Right renal pelvis (tissue), 4 donors: ENCODE data around the gene H1-8. TPM values are rescaled to one million over a fixed set of nuclear protein-coding genes. Genes with fewer than 3 reads are reported as not detected.
"Not testable (repeated sequence)": the region's sequence is repeated elsewhere in the genome, so short reads cannot be mapped to it uniquely, and the experiment has no call there.

Source experiments
- DNase-seq, 4 donors: peaks; one replicate each; pipeline ENCODE4 v3.0.0-alpha.2; 2013; ENCODE audit warnings: low read depth in 4 of 4, low spot score in 3 of 4, missing footprints in 1 of 4
- polyA plus RNA-seq, 4 donors: library from polyadenylated mRNA; unstranded; fragments of 120-200 nt; gene quantifications; one replicate each; pipeline ENCODE4 v1.2.1, GENCODE V29; 2013; ENCODE audit not compliant: insufficient read length in 4 of 4

H1-8 gene
- polyA plus RNA-seq, 4 donors = not detected

- no peak for DNase-seq
Measured at GRCh38 chr3:129514563-129514962, 28.4 kb upstream of the H1-8 start.

GRCh38 chr3:129515108-129515820 is 27.7 kb upstream of the H1-8 start:
- not testable (repeated sequence) for DNase-seq

- not testable (repeated sequence) for DNase-seq
Measured at GRCh38 chr3:129515821-129516432, 27.0 kb upstream of the H1-8 start.

GRCh38 chr3:129517516-129517915 is 25.5 kb upstream of the H1-8 start:
- DNase-seq = no peak

- no peak for DNase-seq
Measured at GRCh38 chr3:129518038-129518561, 24.9 kb upstream of the H1-8 start.

- no peak for DNase-seq
Measured at GRCh38 chr3:129518581-129518980, 24.4 kb upstream of the H1-8 start.

- DNase-seq = no peak
Measured at GRCh38 chr3:129519449-129519848, 23.5 kb upstream of the H1-8 start.

- DNase-seq = no peak
Measured at GRCh38 chr3:129519896-129520715, 22.9 kb upstream of the H1-8 start.

GRCh38 chr3:129520960-129521359 is 22.0 kb upstream of the H1-8 start:
- DNase-seq = no peak

- no peak for DNase-seq
Measured at GRCh38 chr3:129521611-129522010, 21.4 kb upstream of the H1-8 start.

- DNase-seq = no peak
Measured at GRCh38 chr3:129522953-129523352, 20.0 kb upstream of the H1-8 start.

- no peak for DNase-seq
Measured at GRCh38 chr3:129524081-129524480, 18.9 kb upstream of the H1-8 start.

- no peak for DNase-seq
Measured at GRCh38 chr3:129525341-129525968, 17.5 kb upstream of the H1-8 start.

GRCh38 chr3:129526121-129526900 is 16.7 kb upstream of the H1-8 start:
- no peak for DNase-seq

GRCh38 chr3:129527262-129527661 is 15.7 kb upstream of the H1-8 start:
- no peak for DNase-seq

GRCh38 chr3:129528589-129529100 is 14.3 kb upstream of the H1-8 start, which contains the start of gene RHO:
Gene RHO (plus strand): TSS chr3:129528639. CDS start chr3:129528734, 95 bp downstream.
- no peak for DNase-seq

- no peak for DNase-seq
Measured at GRCh38 chr3:129529436-129530210, 13.4 kb upstream of the H1-8 start.

- DNase-seq = peak in 1 of 4 donors; percentile 26
Measured at GRCh38 chr3:129530251-129530791, 12.7 kb upstream of the H1-8 start.

GRCh38 chr3:129530821-129531220 is 12.2 kb upstream of the H1-8 start:
- no peak for DNase-seq
